GM20000 (cell line): ENCODE results near the gene PLA2G2D.

Source experiments
- DNase-seq: peaks from one replicate; pipeline ENCODE4 v3.0.0; 2012; ENCODE audit warnings: low spot score
- TF ChIP-seq, protein P1 (sequence below): IDR thresholded peaks from 2 replicates; pipeline ENCODE4 v1.5.1; 2012; ENCODE audit warnings: mild to moderate bottlenecking, control low read depth; ENCODE audit errors: extremely low read depth, missing control alignments

Gene PLA2G2D

DNA sequence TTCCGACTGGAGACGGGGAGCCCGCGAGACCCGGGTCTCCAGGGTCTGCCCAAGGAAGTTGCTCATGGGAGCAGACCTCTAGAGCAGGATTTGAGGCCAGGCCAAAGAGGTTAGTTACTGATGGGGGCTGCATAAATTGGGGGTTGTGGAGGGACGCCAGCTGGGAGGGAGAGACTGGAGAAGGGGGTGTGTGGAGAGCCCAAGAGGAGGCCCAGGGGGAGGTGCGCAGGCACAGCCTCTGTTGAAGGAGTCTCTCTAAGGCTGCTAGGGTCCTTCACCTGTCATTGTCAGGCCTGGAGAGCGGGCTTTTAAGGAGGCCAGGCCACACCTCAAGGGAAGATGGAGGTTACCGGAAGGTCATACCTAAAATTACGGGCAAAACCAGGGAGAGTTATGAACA lies 49.0 kb downstream of the PLA2G2D start:
- TF ChIP-seq, protein P1, sequence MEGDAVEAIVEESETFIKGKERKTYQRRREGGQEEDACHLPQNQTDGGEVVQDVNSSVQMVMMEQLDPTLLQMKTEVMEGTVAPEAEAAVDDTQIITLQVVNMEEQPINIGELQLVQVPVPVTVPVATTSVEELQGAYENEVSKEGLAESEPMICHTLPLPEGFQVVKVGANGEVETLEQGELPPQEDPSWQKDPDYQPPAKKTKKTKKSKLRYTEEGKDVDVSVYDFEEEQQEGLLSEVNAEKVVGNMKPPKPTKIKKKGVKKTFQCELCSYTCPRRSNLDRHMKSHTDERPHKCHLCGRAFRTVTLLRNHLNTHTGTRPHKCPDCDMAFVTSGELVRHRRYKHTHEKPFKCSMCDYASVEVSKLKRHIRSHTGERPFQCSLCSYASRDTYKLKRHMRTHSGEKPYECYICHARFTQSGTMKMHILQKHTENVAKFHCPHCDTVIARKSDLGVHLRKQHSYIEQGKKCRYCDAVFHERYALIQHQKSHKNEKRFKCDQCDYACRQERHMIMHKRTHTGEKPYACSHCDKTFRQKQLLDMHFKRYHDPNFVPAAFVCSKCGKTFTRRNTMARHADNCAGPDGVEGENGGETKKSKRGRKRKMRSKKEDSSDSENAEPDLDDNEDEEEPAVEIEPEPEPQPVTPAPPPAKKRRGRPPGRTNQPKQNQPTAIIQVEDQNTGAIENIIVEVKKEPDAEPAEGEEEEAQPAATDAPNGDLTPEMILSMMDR = no peak
- DNase-seq = no peak

DNA sequence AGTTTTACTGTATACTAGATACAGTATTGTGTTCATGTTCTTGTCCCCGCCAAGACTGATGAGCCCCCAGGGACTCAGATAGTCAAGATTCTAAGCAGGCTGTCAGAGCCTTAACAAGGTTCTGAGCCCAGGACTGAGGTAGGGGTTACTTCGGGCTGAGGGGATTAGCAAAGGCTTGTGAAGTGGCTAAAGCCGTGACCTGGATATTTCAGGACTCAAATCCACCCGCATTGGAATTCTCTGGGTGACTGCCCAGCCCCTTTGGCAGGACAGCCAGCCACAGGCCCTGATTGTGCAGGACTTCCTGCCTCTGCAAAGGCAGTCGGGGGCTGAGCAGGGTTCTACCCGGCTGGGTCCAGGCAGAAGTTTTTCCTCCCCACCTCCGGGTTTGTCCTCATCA lies 49.5 kb downstream of the PLA2G2D start, which contains the start of gene PLA2G5:
PLA2G5 (plus strand) TSS at position 321 of the 400 bp plus-strand sequence. CDS start 14,637 bp downstream, outside the sequence.
- no peak for DNase-seq
- TF ChIP-seq, protein P1 = no peak

DNA sequence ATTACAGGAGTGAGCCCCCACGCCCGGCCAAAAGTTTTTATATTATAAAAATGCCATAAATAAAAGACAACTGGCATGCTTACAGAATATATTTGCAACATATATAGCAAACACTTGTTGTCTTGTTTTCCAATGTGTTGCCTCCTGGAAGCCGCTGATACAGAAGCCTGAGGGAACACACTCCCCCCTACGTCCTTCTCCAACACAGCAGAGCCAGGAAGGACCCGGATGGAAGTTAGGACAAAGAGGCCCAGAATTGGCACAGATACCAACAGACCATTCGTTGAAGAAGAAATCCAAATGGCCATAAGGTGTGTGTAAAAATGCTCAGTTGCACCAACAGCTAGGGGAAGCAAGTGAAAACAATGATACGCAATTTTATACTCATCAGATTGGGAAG lies 50.6 kb downstream of the PLA2G2D start:
- TF ChIP-seq, protein P1 = no peak
- DNase-seq = no peak

DNA sequence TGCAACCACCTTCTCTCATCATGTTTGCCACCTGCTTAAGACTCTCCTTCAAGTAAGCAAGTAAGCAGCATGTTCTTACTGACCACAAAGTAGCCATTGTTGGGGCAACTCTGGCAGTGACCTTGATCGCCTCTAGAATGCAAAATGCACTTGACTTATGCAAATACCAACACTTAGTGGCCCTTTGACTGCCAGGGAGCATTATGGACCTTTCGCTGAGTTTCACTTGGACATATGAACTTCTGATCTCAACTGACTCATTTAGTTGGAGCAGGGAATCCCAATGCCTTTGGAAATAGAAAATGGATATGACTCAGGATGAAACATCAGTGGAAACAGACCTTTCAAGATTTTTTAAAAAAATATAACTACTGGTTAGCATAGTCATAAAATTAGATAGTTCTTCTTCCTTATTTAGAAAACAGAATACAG lies 55.5 kb downstream of the PLA2G2D start:
- no peak for DNase-seq
- TF ChIP-seq, protein P1 = no peak
